Thyroid gland (tissue), 4 donors: ENCODE data around the gene PHACTR1.

Experiments
- POLR2A ChIP-seq, 2 donors: fragments of 450-650 bp; IDR thresholded peaks; one replicate each; pipeline ENCODE4 v1.6.1; 2017; ENCODE audit warnings: antibody characterized with exemption in 2 of 2, mild to moderate bottlenecking in 2 of 2, moderate library complexity in 1 of 2
- TF ChIP-seq, protein P1 (sequence below), 6 experiments: fragments of 200-600 bp in 3 of 6; fragments of 450-650 bp in 3 of 6; sonication (generic) in 3 of 6; IDR thresholded peaks; one replicate each; pipeline ENCODE4 v1.5.1; 2016 to 2019; ENCODE audit warnings: antibody characterized with exemption in 6 of 6, mild to moderate bottlenecking in 2 of 6, inconsistent platforms in 1 of 6, moderate library complexity in 1 of 6

DNA sequence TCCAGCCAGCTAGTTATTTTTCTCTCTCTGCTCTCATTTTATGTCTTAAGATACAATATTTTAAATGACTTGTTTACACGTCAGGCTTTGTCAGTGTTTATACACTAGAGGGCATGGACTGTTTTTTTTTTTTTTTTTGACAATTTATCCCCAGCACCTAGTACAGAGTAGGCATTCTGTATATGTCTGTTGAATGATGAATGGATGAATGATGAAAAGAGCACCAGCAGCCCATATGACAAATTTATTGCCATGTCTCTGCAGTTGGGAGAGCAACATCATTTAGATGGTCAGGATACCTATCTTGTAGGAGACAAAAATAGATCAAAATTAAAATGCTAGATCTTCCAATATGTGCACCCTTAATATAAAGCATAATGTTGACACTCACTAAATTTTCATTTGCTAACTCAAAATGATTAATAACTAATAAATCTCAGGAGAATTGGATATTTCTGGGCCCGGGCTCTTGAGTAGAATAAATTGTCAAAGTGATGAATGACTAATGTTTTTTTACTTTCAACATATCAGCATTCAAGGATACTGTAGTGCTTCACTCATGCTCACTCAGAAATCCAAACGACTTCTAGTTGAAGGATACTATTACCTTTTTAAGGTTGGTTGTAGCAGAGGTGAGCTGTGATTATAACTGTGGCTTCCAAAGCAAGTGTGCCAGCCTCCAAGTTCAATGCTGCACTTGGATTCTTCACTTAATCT, 200.0 kb downstream of the PHACTR1 start:
- TF ChIP-seq, protein P1, sequence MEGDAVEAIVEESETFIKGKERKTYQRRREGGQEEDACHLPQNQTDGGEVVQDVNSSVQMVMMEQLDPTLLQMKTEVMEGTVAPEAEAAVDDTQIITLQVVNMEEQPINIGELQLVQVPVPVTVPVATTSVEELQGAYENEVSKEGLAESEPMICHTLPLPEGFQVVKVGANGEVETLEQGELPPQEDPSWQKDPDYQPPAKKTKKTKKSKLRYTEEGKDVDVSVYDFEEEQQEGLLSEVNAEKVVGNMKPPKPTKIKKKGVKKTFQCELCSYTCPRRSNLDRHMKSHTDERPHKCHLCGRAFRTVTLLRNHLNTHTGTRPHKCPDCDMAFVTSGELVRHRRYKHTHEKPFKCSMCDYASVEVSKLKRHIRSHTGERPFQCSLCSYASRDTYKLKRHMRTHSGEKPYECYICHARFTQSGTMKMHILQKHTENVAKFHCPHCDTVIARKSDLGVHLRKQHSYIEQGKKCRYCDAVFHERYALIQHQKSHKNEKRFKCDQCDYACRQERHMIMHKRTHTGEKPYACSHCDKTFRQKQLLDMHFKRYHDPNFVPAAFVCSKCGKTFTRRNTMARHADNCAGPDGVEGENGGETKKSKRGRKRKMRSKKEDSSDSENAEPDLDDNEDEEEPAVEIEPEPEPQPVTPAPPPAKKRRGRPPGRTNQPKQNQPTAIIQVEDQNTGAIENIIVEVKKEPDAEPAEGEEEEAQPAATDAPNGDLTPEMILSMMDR (IDR thresholded peaks at IDR 0.05): no peak
- TF ChIP-seq POLR2A (IDR thresholded peaks at IDR 0.05): no peak
